ENCODE measurements around the gene PLCE1. TPM values are rescaled to one million over a fixed set of nuclear protein-coding genes. Genes with fewer than 3 reads are reported as not detected.

Gene PLCE1
- total RNA-seq, 1 donor = 6.2 TPM

DNA sequence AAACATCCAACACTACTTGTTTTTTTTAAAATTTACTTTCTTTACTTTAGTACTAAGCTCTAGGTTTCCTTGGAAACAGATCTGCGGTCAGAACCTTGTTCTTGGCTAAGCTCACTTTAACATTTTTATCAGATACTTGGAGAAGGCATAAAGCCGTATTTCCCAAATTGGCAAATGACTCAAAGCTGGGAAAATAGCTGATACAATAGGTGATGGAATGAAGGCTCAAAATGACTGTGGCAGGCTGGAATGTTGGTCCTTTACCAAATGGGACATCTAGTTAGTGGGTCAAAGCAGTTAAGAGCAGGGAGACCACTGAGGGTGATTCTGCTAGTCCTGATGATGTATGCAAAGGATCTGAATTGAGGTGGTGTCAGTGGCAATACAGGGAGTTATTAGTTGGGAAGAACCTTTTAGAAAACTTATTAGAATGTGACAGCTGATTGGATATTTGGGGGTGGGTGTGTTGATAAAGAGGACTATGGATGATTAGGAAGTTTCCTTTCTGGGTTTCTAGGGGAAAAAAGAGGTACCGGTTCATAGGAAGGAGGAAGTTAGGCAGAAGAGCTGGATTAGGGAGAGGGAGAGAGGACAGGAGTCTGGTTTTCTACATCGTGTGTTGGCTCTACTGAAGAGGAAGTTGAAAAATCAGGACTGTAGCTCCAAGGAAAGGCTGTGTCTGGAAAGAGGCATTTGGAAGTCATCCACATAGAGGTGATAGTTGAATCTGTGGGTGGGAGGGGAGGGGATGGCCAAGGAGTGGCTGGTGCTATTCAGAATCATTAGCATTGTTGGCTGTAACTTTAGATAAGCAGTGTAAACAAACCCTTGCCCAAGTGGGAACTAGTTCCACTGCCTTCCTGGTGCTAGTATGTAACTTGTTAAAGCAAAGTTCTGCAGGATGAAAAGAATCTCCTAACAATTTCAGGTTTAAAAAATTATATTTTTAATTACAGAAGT, 13.1 kb downstream of the PLCE1 start:
- Histone ChIP-seq H3K9me3 (ENCODE audit: low read depth, low read length) (no peaks in the 10 kb centered on the region), H2AFZ (ENCODE audit: low read length) (no peak overlapping the region), H3K79me2 (ENCODE audit: insufficient read depth, low read length) (no peaks in the 10 kb centered on the region), H3K27ac (ENCODE audit: low read depth, low read length) (peak overlapping the region; percentile 95), H3K36me3 (ENCODE audit: insufficient read depth, low read length) (no peaks in the 10 kb centered on the region), H3K4me1 (ENCODE audit: insufficient read depth, low read length) (peaks cover 23% of the 10 kb centered on the region), H3K4me2 (ENCODE audit: insufficient read depth, low read length) (peak overlapping the region; percentile 81), H4K20me1 (ENCODE audit: insufficient read depth, low read length) (no peaks in the 10 kb centered on the region), H3K27me3 (ENCODE audit: insufficient read depth, low read length) (no peaks in the 10 kb centered on the region), H3K4me3 (ENCODE audit: insufficient read depth, low read length) (peak overlapping the region; percentile 53)
- peak; percentile 85 for DNase-seq (ENCODE audit: insufficient read length, low spot score, missing footprints)
- TF ChIP-seq, protein P1, sequence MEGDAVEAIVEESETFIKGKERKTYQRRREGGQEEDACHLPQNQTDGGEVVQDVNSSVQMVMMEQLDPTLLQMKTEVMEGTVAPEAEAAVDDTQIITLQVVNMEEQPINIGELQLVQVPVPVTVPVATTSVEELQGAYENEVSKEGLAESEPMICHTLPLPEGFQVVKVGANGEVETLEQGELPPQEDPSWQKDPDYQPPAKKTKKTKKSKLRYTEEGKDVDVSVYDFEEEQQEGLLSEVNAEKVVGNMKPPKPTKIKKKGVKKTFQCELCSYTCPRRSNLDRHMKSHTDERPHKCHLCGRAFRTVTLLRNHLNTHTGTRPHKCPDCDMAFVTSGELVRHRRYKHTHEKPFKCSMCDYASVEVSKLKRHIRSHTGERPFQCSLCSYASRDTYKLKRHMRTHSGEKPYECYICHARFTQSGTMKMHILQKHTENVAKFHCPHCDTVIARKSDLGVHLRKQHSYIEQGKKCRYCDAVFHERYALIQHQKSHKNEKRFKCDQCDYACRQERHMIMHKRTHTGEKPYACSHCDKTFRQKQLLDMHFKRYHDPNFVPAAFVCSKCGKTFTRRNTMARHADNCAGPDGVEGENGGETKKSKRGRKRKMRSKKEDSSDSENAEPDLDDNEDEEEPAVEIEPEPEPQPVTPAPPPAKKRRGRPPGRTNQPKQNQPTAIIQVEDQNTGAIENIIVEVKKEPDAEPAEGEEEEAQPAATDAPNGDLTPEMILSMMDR (IDR thresholded peaks at IDR 0.05; ENCODE audit: extremely low read depth, low read depth, low read length) = no peak

DNA sequence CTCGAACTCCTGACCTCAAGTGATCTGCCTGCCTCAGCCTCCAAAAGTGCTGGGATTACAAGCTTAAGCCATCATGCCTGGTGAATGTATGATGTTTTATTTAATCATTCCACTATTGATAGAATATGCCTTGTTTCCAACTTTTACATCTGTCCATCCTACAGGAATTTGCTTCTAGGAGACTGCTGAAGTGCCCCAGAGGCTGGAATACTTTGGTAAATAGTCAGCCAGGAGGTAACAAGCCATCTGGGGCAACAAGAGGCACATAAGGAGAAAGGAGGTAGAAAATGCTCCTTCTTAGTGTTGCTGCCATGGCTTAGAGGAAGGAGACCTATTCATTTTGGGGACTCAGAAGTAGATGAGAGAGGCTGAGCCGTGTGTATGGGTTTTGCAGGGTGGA, 14.8 kb downstream of the PLCE1 start:
- Histone ChIP-seq H3K4me1 (ENCODE audit: insufficient read depth, low read length) (peaks cover 23% of the 10 kb centered on the region), H4K20me1 (ENCODE audit: insufficient read depth, low read length) (no peaks in the 10 kb centered on the region), H3K27ac (ENCODE audit: low read depth, low read length) (no peak overlapping the region), H3K79me2 (ENCODE audit: insufficient read depth, low read length) (no peaks in the 10 kb centered on the region), H2AFZ (ENCODE audit: low read length) (no peak overlapping the region), H3K36me3 (ENCODE audit: insufficient read depth, low read length) (no peaks in the 10 kb centered on the region), H3K9me3 (ENCODE audit: low read depth, low read length) (no peaks in the 10 kb centered on the region), H3K27me3 (ENCODE audit: insufficient read depth, low read length) (no peaks in the 10 kb centered on the region), H3K4me3 (ENCODE audit: insufficient read depth, low read length) (no peak overlapping the region), H3K4me2 (ENCODE audit: insufficient read depth, low read length) (no peak overlapping the region)
- TF ChIP-seq, protein P1 (IDR thresholded peaks at IDR 0.05; ENCODE audit: extremely low read depth, low read depth, low read length) = no peak
- DNase-seq (ENCODE audit: insufficient read length, low spot score, missing footprints) = no peak

DNA sequence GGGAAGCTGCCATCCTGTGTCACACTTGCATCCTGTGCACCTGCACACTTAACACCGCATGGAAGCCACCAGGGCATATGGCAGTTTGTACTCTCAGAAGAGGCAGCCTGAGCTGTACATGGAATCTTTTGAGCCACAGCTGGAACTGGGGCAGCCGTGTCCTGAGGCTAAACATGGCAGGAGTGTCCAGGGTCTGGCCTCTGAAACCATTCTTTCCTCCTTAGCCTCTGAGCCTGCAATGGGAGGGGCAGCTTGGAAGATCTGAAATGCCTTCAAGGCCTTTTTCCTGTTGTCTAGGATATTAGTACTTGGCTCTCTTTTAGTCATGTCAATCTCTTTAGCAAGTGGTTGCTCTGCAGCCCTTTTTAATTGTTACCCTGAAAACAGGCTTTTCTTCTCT, 16.4 kb downstream of the PLCE1 start:
- H4K20me1 ChIP-seq (ENCODE audit: insufficient read depth, low read length) = no peaks in the 10 kb centered on the region
- H3K27ac ChIP-seq (ENCODE audit: low read depth, low read length) = no peak overlapping the region
- H3K4me3 ChIP-seq (ENCODE audit: insufficient read depth, low read length) = no peak overlapping the region

DNA sequence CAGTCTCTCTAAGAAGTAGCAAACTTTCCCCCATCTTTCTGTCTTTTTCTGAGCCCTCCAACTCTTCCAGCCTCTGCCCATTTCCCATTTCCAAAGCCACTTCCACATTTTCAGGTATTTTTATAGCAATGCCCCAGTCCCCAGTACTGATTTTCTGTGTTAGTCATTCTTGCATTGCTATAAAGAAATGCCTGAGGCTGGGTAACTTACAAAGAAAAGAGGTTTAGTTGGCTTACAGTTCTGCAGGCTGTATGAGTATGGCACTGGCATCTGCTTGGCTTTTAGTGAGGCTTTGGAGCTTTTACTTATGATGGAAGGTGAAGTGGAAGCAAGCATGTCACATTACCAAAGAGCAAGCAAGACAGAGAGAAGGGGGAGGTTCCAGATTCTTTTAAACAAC, 17.2 kb downstream of the PLCE1 start:
- TF ChIP-seq, protein P1 (IDR thresholded peaks at IDR 0.05; ENCODE audit: extremely low read depth, low read depth, low read length) = no peak
- Histone ChIP-seq H3K4me2 (ENCODE audit: insufficient read depth, low read length) (no peak overlapping the region), H3K27ac (ENCODE audit: low read depth, low read length) (no peak overlapping the region), H3K4me1 (ENCODE audit: insufficient read depth, low read length) (peaks cover 19% of the 10 kb centered on the region), H2AFZ (ENCODE audit: low read length) (no peak overlapping the region), H3K4me3 (ENCODE audit: insufficient read depth, low read length) (no peak overlapping the region), H3K9me3 (ENCODE audit: low read depth, low read length) (no peaks in the 10 kb centered on the region), H4K20me1 (ENCODE audit: insufficient read depth, low read length) (no peaks in the 10 kb centered on the region), H3K79me2 (ENCODE audit: insufficient read depth, low read length) (no peaks in the 10 kb centered on the region), H3K36me3 (ENCODE audit: insufficient read depth, low read length) (no peaks in the 10 kb centered on the region), H3K27me3 (ENCODE audit: insufficient read depth, low read length) (no peaks in the 10 kb centered on the region)
- no peak for DNase-seq (ENCODE audit: insufficient read length, low spot score, missing footprints)

More for the DNA sequence above, 16.4 kb downstream of the PLCE1 start:
- Histone ChIP-seq H2AFZ (ENCODE audit: low read length) (no peak overlapping the region), H3K79me2 (ENCODE audit: insufficient read depth, low read length) (no peaks in the 10 kb centered on the region), H3K36me3 (ENCODE audit: insufficient read depth, low read length) (no peaks in the 10 kb centered on the region), H3K9me3 (ENCODE audit: low read depth, low read length) (no peaks in the 10 kb centered on the region), H3K4me1 (ENCODE audit: insufficient read depth, low read length) (peaks cover 23% of the 10 kb centered on the region), H3K27me3 (ENCODE audit: insufficient read depth, low read length) (no peaks in the 10 kb centered on the region), H3K4me2 (ENCODE audit: insufficient read depth, low read length) (no peak overlapping the region)
- no peak for DNase-seq (ENCODE audit: insufficient read length, low spot score, missing footprints)
- TF ChIP-seq, protein P1 (IDR thresholded peaks at IDR 0.05; ENCODE audit: extremely low read depth, low read depth, low read length) = no peak

Measured in osteoblast (primary cell).